MM.1S (cell line): ENCODE measurements around the gene PACRG.

Experiments used
- EZH2 ChIP-seq: fragments of 300-600 bp; sonication (generic); optimal IDR thresholded peaks from 2 replicates; pipeline ENCODE3; 2017; ENCODE audit warnings: low read depth, mild to moderate bottlenecking, antibody characterized with exemption, low read length, mixed read lengths
- TF ChIP-seq, protein P1 (sequence below): fragments of 300-600 bp; sonication (generic); IDR thresholded peaks from 2 replicates; pipeline ENCODE4 v1.5.1; 2016; ENCODE audit warnings: antibody characterized with exemption, low read length, mixed read lengths

DNA sequence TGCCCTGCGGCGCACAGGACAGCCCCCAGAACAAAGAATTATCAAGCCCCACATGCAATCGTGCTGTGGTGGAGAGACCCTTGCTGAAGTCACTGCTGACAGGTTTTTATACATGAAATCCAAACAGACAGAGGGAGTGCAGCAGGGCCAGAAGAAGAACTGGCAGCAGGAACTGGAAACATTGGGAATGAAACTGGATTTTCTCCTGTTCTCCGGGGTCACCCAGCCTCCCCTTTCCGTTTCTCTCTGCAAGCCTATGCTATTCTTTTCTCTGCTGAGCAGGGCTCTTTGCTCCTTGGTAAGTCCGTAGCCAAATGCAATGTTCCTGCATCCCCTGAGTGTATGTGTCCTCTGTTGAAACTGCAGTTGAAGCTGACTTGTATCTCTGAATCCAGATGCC lies 623.2 kb downstream of the PACRG start:
- TF ChIP-seq, protein P1, sequence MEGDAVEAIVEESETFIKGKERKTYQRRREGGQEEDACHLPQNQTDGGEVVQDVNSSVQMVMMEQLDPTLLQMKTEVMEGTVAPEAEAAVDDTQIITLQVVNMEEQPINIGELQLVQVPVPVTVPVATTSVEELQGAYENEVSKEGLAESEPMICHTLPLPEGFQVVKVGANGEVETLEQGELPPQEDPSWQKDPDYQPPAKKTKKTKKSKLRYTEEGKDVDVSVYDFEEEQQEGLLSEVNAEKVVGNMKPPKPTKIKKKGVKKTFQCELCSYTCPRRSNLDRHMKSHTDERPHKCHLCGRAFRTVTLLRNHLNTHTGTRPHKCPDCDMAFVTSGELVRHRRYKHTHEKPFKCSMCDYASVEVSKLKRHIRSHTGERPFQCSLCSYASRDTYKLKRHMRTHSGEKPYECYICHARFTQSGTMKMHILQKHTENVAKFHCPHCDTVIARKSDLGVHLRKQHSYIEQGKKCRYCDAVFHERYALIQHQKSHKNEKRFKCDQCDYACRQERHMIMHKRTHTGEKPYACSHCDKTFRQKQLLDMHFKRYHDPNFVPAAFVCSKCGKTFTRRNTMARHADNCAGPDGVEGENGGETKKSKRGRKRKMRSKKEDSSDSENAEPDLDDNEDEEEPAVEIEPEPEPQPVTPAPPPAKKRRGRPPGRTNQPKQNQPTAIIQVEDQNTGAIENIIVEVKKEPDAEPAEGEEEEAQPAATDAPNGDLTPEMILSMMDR, result no peak
- TF ChIP-seq EZH2, result no peak
